ENCODE measurements around the gene CNOT6.
A peak's percentile ranks its signal among the peaks of the same experiment; 100 is the strongest.

Gene CNOT6

GRCh38 chr5:180611140-180611850 is 117.1 kb downstream of the CNOT6 start:
- DNase-seq (ENCODE audit: extremely low spot score) = no peak
- no peak for TF ChIP-seq CTCF (IDR thresholded peaks at IDR 0.05; ENCODE audit: control extremely low read depth, extremely low read depth, low read depth, missing control alignments)
- POLR2A ChIA-PET = no interaction called here
- CTCF ChIA-PET = no interaction called here

GRCh38 chr5:180612683-180613082 is 118.5 kb downstream of the CNOT6 start:
- POLR2A ChIA-PET = no interaction called here
- TF ChIP-seq CTCF (IDR thresholded peaks at IDR 0.05; ENCODE audit: control extremely low read depth, extremely low read depth, low read depth, missing control alignments) = no peak
- DNase-seq (ENCODE audit: extremely low spot score) = no peak
- CTCF ChIA-PET = no interaction called here

GRCh38 chr5:180613188-180613813 is 119.1 kb downstream of the CNOT6 start:
- no peak for TF ChIP-seq CTCF (IDR thresholded peaks at IDR 0.05; ENCODE audit: control extremely low read depth, extremely low read depth, low read depth, missing control alignments)
- ChIA-PET CTCF (no interaction called here), POLR2A (interaction anchor here (0.6 kb wide), 1 partner anchor 117 kb away, joined by 8 read pairs; no protein-coding TSS in a partner anchor)
- DNase-seq (ENCODE audit: extremely low spot score) = no peak

- no peak for TF ChIP-seq CTCF (IDR thresholded peaks at IDR 0.05; ENCODE audit: control extremely low read depth, extremely low read depth, low read depth, missing control alignments)
- no peak for DNase-seq (ENCODE audit: extremely low spot score)
- ChIA-PET CTCF (no interaction called here), POLR2A (interaction anchor here (0.6 kb wide), 1 partner anchor 116 kb away, joined by 8 read pairs; no protein-coding TSS in a partner anchor)
Measured at GRCh38 chr5:180613814-180614188, 119.6 kb downstream of the CNOT6 start.

GRCh38 chr5:180618487-180618828 is 124.3 kb downstream of the CNOT6 start:
- ChIA-PET CTCF (no interaction called here), POLR2A (no interaction called here)
- TF ChIP-seq CTCF (IDR thresholded peaks at IDR 0.05; ENCODE audit: control extremely low read depth, extremely low read depth, low read depth, missing control alignments) = no peak
- DNase-seq (ENCODE audit: extremely low spot score) = no peak

- DNase-seq (ENCODE audit: extremely low spot score) = peak; percentile 61
- ChIA-PET POLR2A (no interaction called here), CTCF (no interaction called here)
- TF ChIP-seq CTCF (IDR thresholded peaks at IDR 0.05; ENCODE audit: control extremely low read depth, extremely low read depth, low read depth, missing control alignments) = no peak
Measured at GRCh38 chr5:180618829-180619562, 124.8 kb downstream of the CNOT6 start.
